GM18909 (cell line): ENCODE data around the gene RDH12.

Experiments used
- ATAC-seq: cut with Tn5 transposase; IDR thresholded peaks from one replicate; pipeline ENCODE4 v1.9.1; 2021; ENCODE audit warnings: mild to moderate bottlenecking; ENCODE audit not compliant: unreplicated experiment, poor library complexity

RDH12 gene

GRCh38 chr14:67738740-67739504, 37.2 kb downstream of the RDH12 start:
- no peak for ATAC-seq

DNA sequence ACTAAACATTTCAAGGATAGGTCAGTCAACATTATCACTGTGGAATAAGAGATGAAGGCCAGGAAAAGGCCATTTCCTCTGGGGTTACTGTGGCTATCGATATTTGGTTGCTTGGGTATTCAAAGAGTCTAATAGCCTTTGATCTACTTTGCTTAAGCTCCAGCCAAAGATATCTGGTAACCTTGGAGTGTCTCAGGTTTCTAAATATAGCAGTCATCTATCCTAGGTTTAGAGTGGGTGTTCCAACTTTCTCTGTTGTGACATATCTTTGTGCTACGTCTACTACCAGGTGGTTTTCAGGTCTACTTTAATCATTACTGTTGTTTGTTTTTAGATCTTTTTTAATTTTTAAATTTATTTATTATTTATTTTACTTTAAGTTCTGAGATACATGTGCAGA, 42.4 kb downstream of the RDH12 start:
- ATAC-seq: no peak

- no peak for ATAC-seq
Observed at GRCh38 chr14:67746927-67747326, 45.2 kb downstream of the RDH12 start.

DNA sequence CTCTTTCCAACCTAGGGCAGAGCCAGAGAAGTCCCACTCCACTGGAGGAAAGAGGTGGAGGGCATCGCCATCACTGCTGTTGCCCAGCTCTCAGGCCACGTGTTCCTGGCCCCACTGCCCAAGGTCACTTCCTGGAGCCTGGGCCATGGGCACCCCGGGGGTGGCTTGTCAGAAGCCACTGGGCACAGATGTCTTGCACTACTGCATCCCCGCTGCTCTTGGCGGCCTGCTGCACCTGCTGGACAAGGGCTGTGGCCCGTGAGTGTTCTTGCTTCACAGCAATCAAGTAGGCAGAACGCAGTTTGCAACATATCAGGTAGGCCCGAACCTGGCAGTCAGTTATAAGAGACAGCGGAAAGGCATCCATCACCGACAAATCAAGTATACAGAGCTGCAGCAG, 46.6 kb downstream of the RDH12 start:
- ATAC-seq: no peak

- no peak for ATAC-seq
Observed at GRCh38 chr14:67749341-67750084, 47.8 kb downstream of the RDH12 start.

DNA sequence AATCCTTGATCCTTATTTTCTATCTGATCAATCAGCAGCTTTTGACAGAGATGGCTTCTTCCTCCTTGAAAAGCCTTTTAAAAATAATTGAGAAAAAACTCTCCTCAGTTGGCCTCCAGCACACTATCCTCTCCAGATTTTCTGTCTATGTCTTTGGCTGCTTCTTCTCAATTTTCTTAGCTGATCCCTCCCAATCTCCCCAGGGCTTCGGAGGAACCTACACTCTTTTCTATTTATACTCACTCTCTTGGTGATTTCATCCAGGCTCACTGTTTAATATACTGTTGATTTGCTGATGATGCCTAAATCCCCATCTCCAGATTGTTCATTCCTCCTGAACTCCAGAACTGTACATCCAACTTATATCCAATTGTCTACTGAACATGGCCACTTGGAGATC, 54.8 kb downstream of the RDH12 start:
- no peak for ATAC-seq

GRCh38 chr14:67757175-67757574, 55.5 kb downstream of the RDH12 start:
- ATAC-seq: no peak

GRCh38 chr14:67759916-67760315, 58.2 kb downstream of the RDH12 start:
- ATAC-seq: no peak

DNA sequence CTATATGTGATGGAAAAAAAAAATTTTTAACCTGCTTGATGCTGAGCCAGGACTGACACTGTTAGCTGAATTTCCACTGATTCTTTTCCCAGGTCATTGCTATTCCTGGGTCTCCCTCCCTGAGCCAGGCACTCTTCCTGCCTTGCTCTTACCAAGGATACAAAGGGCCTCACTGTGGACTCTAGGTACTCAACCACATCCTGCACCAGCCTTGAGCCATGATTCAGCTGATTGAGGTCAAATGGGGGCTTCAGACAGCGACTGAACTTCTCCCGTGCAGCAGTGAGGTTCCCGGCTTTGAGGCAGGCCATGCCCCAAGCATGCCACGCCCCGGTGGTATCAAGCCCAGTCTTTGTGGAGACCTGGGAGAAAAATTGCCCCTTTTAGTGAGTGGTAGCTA, 60.4 kb downstream of the RDH12 start:
- no peak for ATAC-seq

DNA sequence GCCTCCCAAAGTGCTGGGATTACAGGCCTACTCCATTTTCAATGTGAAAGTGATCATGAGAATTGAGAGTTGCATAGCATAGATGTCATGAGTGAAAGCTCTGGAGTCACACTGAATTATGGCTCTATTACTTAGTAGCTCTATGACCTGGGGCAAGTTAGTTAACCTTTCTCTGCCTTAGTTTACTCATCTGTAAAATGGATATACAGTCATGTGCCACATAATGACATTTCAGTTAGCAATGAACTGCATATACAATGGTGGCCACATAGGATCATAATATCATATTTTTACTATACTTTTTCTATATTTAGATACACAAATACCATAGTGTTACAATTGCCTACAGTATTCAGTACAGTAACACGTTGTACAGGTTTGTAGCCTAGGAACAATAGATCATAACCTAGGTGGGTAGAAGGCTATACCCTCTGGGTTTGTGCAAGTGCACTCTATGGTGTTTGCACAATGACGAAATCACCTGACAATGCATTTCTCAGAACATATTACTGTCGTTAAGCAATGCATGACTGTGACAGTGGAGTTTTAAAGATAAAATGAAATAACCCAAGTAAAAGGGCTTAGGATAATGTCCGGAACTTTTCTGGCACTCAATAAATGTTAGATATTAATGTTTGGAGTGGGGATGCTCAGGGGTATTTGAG, 61.6 kb downstream of the RDH12 start:
- no peak for ATAC-seq

- ATAC-seq: no peak
Observed at GRCh38 chr14:67764496-67764895, 62.8 kb downstream of the RDH12 start.

DNA sequence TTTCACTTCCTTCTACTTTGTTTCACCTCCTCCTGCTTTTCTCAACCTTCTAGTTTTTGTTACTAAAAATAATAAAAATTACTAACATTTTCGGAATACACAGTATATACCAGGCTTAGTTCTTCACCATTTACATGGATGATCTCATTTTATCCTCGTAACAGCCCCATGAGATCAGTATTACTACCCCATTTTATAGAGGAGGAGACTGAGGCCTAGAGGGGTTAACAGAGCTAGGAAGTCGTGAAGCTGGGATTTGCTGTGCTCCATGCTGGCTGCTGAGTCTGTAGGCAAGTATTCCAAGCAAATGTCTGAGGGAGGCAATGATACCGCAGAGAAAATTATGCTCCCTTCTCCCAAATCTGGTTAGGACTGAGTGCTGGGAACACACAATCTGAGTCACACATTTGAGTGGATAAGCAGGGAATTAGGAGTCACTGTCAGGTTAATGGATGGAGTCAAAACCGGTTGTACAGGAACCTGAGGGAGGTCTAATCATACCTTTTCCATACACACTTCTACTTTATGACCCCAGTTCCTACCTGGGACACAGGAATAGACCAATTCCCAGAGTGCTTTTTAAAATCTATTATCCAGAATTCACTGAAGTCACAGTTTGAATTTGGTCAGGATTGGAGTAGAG, 63.6 kb downstream of the RDH12 start:
- no peak for ATAC-seq

- no peak for ATAC-seq
Observed at GRCh38 chr14:67766035-67766680, 64.5 kb downstream of the RDH12 start.

GRCh38 chr14:67768219-67768618, 66.5 kb downstream of the RDH12 start:
- ATAC-seq: no peak

GRCh38 chr14:67773844-67774377, 72.2 kb downstream of the RDH12 start:
- no peak for ATAC-seq

DNA sequence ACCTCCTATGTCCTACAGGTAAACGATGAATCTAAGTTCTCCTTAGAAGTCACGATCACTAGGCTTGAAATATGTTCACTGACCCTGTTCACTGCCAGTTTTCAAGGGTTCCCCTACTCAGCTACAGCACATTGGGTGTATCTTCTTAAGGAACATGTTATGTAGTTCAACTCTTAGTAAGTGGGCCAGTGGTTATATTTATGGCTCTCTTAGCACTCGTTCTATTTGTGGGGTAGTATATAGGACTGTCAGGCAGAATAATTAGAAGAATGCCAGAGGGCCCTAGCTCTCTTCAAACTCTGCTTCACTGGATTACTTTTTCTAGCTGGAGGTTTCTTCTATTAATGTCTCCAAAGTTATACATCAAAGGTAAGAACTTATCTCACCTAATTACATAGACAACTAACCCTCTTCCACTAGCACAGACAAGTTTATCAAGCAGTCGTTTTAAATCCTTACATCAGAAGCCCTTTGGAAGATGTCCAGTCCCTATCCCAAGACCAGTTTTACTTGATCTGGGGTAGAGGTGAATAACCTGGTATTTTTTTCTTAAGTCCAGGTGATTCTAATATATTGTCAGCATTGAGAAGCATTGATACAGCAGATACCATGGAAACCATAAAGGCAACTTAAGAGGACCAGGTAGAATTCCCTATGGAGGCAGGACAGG, 75.1 kb downstream of the RDH12 start:
- no peak for ATAC-seq

DNA sequence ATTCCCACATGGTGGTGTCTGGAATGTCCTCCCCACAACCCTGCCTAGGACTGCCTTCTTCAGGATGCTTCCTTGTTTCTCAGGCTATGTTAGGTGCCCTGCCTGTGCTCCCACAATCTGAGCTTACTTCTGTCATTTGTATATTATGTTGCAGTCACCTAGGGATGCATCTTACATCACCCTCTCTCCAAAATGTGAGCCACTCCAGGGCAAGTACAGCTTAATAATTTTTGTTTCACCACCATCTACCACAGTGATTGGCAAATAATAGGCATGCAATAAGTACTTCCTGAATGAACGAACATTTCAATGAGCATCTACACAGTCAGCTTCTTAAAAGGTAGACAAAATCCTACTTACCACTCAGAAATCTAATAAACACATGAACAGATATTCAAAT, 77.1 kb downstream of the RDH12 start:
- no peak for ATAC-seq

DNA sequence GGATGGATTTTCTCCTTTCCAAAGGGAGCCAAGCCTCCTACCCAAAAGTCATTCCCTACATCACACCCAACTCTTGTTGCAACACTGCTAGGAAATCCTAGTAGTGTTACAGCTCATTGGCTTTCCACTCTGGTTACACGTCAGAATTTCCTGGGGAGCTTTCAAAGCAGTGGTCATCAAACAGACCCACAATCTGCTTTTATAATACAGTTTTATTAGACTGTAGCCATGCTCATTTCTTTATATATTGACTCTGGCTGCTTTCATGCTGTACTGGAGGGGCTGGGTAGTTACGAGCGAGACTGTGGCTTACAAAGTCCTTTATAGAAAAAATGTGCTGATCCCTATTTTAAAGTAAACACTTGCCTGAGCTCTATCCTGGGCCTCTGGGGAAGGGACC, 80.4 kb downstream of the RDH12 start:
- ATAC-seq: no peak
